Stimulated activated CD8-positive, alpha-beta memory T cell treated with anti-CD3 and anti-CD28 coated beads, Interleukin-7, amount 100 ng/mL, for 4 hours (primary cell): Measurements from ENCODE around the gene ATAD3B.
"Not testable (repeated sequence)": the region's sequence is repeated elsewhere in the genome, so short reads cannot be mapped to it uniquely, and the experiment has no call there.

Experiments used
- DNase-seq, 2 donors: peaks; one replicate each; pipeline ENCODE4 v3.0.0-alpha.2; 2020; ENCODE audit warnings: low read depth in 2 of 2

Gene ATAD3B

DNA sequence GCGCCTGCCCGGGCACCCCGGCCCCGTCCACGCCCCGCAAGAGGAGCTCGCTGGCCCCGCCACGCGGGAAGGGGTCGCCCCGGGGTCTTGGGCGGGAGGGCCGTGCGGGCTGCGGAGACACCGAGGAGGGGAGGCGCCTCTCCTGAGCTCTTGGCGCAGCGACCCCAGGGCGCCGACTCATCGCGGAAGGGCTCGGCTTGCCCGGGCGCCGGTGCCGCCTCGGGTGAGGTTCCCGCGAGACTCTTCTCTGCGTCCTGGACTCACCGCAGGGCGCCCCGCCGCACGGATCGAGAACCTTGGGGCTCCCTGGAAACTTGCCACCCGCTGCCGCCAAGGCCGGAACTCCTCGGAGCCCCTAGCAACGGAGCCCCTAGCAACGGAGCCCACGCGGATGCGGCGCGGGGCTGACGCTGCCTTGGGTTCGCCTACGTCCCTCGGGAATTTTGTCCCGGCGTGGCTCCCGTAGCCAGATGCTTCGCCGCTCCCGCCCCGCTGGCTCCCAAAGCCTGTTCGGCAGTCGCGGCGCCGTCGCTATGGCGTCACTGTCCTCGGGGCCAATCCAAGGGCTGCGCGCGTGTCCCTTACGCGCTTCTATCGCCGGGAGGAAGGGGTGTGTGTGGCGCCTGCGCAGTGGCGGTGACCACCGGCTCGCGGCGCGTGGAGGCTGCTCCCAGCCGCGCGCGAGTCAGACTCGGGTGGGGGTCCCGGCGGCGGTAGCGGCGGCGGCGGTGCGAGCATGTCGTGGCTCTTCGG, 40.1 kb downstream of the ATAD3B start, which contains the start of gene ATAD3A:
Gene ATAD3A, plus strand, starts transcription at position 630 of the 753 bp plus-strand sequence. Its CDS starts 107 bp downstream, at position 737.
- peak; percentile 91 to 97 for DNase-seq

GRCh38 chr1:1512425-1512824, 40.9 kb downstream of the ATAD3B start:
- not testable (repeated sequence) for DNase-seq

GRCh38 chr1:1513675-1514074, 42.1 kb downstream of the ATAD3B start:
- DNase-seq = not testable (repeated sequence)

- DNase-seq = not testable (repeated sequence)
Observed at GRCh38 chr1:1514376-1514775, 42.8 kb downstream of the ATAD3B start.

DNA sequence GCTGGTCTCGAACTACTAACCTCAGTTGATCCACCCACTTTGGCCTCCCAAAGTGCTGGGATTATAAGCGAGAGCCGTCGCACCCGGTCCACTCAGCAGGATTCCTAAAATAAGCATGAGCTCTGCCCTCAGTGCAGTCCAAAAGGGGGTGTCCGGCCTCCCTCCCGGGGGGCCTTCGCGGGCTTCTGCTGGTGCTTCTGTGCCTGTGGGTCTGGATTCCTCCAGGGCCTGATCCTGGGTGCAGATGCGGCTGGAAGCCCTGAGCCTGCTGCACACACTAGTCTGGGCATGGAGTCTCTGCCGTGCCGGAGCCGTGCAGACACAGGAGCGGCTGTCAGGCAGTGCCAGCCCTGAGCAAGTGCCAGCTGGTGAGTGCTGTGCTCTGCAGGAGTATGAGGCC, 45.4 kb downstream of the ATAD3B start:
- not testable (repeated sequence) for DNase-seq

- no peak for DNase-seq
Observed at GRCh38 chr1:1517973-1518620, 46.5 kb downstream of the ATAD3B start.

GRCh38 chr1:1518621-1519007, 47.0 kb downstream of the ATAD3B start:
- not testable (repeated sequence) for DNase-seq

DNA sequence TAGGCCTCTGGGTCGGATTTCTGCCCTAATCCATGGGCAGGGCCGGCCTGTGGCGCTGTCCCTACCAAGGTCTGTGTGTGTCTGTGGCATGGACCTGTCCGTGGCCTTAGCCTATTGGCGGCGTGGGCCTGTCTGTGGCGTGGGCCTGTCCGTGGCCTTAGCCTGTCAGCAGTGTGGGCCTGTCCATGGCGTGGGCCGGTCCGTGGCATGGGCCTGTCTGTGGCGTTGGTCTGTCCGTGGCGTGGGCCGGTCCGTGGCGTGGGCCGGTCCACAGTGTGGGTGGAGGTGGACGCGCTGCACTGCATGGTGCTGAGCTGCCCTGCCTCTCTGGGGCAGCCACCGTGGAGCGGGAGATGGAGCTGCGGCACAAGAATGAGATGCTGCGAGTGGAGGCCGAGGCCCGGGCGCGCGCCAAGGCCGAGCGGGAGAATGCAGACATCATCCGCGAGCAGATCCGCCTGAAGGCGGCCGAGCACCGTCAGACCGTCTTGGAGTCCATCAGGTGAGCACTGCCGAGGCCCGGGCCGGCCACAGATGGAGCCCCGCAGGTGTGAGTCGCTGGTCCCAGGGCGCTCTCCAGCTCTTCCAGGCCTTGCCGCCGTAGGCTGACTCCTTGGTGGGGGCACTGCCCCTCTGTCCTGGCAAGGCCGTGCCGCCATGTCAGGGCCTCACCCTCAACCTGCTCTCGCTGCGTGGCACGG, 48.4 kb downstream of the ATAD3B start:
- not testable (repeated sequence) for DNase-seq

DNA sequence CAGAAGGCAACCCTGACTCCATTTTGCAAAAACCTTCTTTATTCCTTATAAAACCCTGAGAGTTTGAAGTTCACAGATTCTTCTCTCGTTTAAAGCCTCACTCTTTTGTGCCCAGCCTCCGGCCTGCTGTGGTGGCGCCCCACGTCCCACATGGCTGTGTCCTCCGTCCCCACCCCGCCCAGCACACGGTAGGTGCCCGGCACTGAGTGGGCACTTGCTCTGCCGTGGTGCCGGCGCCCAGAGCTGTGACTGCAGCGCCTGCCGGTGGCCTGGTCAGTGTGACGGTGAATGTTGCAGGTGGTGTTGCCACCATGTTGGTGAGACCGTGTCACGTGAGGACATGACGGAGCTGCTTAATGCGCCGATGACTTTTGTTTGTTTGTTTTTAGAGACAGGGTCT, 49.8 kb downstream of the ATAD3B start:
- DNase-seq = no peak

GRCh38 chr1:1522536-1522935, 51.0 kb downstream of the ATAD3B start:
- not testable (repeated sequence) for DNase-seq

- DNase-seq = not testable (repeated sequence)
Observed at GRCh38 chr1:1523226-1523625, 51.7 kb downstream of the ATAD3B start.

GRCh38 chr1:1523651-1524050, 52.1 kb downstream of the ATAD3B start:
- DNase-seq = not testable (repeated sequence)

- DNase-seq = not testable (repeated sequence)
Observed at GRCh38 chr1:1524750-1525383, 53.3 kb downstream of the ATAD3B start.

DNA sequence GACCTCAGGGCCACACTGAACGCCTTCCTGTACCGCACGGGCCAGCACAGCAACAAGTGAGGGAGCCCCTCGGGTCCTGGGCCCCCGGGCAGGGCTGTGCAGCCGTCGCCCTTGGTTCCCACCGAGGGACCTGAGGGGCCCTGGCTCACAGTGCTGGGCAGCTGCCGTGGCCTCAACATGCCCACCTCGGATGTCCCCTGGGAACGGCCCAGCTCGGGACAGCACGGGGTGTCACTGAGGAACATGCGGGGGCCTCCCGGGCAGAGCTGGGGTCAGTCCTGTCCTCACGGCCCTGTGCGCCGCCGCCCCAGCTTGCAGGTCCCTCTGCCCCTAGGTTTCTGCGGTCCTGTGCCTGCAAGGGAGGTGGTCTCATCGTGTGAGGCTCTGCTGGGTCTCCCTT, 54.9 kb downstream of the ATAD3B start:
- not testable (repeated sequence) for DNase-seq

DNA sequence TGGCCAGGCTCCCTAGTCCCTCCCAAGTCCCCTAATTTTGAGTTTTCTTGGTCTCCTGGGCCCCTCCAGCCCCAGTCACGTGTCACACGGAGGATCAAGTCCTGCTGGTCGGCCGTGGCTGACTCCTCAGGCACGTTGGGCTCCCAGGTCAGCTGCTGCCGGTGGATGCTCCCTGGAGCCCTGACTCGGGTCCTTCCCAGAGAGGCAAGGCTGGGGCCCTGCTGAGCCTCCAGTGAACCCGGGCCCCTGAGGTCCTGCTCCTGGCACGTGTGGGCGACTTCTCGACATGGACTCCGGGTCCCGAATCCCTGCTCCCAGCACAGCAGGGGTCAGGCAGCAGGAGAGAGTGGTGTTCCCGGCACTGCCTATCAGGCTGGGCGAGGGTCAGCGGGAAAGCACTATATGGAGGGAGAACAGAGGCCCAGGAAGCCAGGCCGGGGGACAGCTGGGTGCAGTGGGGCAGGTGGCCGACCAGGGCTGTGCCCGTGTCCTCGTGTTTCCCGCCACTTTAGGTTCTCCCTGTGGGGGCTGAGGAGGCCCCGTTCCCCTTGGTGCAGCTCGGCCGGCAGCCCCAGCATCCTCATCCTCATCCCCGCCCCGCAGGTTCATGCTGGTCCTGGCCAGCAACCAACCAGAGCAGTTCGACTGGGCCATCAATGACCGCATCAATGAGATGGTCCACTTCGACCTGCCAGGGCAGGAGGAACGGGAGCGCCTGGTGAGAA, 55.7 kb downstream of the ATAD3B start:
- no peak for DNase-seq

DNA sequence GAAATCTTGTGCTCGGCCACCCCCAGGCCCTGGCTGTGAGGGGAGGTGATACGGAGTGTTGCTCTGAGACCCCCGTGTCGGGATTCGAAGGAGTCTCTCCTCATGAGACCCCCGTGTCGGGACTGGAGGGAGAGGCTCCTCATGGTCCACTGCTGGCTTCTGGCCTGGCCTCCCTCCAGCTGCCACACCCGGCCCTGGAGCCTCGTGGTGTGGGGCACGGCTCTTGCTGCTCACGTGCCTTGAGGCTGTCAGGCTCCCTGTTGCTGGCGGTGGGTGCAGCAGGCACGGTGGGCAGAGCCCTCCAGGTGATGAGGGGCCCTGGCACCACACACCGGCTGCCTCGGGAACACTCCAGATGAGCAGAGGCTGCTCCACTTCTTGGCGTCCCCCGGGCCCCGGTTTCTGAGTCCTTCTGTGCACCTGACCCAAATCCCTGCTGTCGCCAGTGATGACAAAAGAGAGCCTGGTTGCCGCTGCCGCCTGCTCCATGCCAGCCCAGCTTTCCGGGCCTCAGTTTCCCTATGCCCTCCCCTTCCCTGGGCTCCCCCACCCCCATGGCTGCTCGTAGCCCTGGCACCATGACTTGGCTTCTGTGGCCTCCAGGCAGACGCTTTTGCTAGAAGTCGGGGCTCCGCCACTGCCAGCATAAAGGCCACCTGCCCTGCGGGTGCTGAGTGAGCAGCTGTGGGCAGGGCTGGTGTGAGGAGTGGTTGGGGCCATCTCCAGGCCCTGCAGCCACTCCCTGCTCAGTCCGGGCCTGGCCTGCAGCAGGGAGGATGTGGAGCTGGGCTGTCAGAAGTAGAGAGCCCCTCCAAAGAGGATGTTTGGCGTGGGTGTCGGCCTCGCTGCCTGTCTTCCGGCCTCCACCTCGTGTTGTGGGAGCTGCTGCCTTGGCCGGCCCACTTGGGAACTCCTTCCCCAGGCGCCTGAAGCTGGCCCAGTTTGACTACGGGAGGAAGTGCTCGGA, 57.0 kb downstream of the ATAD3B start:
- DNase-seq = no peak

DNA sequence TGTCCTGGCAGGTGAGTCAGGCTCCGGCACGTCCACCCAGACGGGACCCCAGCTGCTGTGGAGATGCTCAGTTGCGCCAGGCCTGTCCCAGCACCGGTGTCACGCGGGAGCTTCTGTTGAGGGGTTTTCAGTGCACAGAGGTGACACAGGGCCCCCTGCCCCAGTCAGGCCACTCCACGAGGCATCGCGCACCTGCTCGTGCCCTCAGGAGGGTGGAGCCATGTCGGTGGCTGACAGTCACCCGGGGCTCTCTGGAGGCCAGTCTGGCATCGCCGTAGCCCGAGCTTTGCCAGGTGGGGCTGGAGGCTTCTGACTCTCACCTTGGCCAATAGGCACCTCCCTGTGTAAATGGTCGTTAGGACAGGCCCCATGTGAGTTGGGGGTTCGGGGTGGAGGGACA, 57.8 kb downstream of the ATAD3B start:
- no peak for DNase-seq

- no peak for DNase-seq
Observed at GRCh38 chr1:1529936-1530335, 58.4 kb downstream of the ATAD3B start.

DNA sequence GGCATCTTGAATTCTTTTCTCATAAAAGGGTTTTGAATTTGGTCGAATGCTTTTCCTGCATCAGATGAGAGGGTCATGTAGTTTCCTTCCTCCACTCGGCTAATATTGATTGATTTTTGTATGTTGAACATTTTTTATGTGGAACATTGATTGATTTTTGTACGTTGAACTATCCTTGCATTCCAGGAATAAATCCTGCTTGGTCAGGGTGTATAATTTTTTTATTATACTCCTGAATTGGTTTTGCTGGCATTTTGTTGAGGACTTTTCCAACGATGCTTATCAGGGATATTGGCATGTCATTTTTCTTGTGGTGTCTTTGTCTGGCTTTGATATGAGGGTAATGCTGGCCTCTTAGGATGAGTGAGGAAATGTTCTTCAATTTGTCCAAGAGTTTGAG, 60.4 kb downstream of the ATAD3B start:
- no peak for DNase-seq
